GM12864 (cell line): Measurements from ENCODE around the gene ADAMTS18.
"Not testable (repeated sequence)": the region's sequence is repeated elsewhere in the genome, so short reads cannot be mapped to it uniquely, and the experiment has no call there.

ENCODE experiments used
- DNase-seq: peaks from one replicate; pipeline ENCODE4 v3.0.0-alpha.2; 2011; ENCODE audit warnings: low read depth
- H3K4me3 ChIP-seq: 2 replicates; pipeline ENCODE4 v1.5.1; 2011; ENCODE audit warnings: mild to moderate bottlenecking, low read depth, low read length, control low read depth
- CTCF ChIP-seq: IDR thresholded peaks from 2 replicates; pipeline ENCODE4 v1.5.1; 2011; ENCODE audit warnings: low read depth, mild to moderate bottlenecking, moderate library complexity, low read length, control low read depth, inconsistent platforms; ENCODE audit errors: missing control alignments

The ADAMTS18 gene

GRCh38 chr16:77271532-77272426 lies 163.1 kb downstream of the ADAMTS18 start:
- no peak overlapping the region for H3K4me3 ChIP-seq
- DNase-seq: no peak
- no peak for TF ChIP-seq CTCF

GRCh38 chr16:77266185-77266584 lies 168.6 kb downstream of the ADAMTS18 start:
- not testable (repeated sequence) for DNase-seq, H3K4me3 ChIP-seq

- no peak overlapping the region for H3K4me3 ChIP-seq
- no peak for DNase-seq
- no peak for TF ChIP-seq CTCF
Measured at GRCh38 chr16:77262971-77263370, 171.9 kb downstream of the ADAMTS18 start.

- no peak for TF ChIP-seq CTCF
- DNase-seq: no peak
- no peak overlapping the region for H3K4me3 ChIP-seq
Measured at GRCh38 chr16:77250400-77250799, 184.4 kb downstream of the ADAMTS18 start.

- no peak for DNase-seq
- TF ChIP-seq CTCF: no peak
- H3K4me3 ChIP-seq: no peak overlapping the region
Measured at GRCh38 chr16:77246150-77246549, 188.7 kb downstream of the ADAMTS18 start.

- DNase-seq, H3K4me3 ChIP-seq: not testable (repeated sequence)
Measured at GRCh38 chr16:77242471-77242870, 192.4 kb downstream of the ADAMTS18 start.

GRCh38 chr16:77238593-77238992 lies 196.2 kb downstream of the ADAMTS18 start:
- no peak for DNase-seq
- no peak for TF ChIP-seq CTCF
- no peak overlapping the region for H3K4me3 ChIP-seq

- no peak overlapping the region for H3K4me3 ChIP-seq
- peak; percentile 45 for DNase-seq
- TF ChIP-seq CTCF: peak; percentile 100
Measured at GRCh38 chr16:77236063-77236511, 198.7 kb downstream of the ADAMTS18 start.
